ENCODE results near the gene VIPR1. TPM values are rescaled to one million over a fixed set of nuclear protein-coding genes. Genes with fewer than 3 reads are reported as not detected.
"Not testable (repeated sequence)": the region's sequence is repeated elsewhere in the genome, so short reads cannot be mapped to it uniquely, and the experiment has no call there.

The VIPR1 gene
- total and polyA plus RNA-seq, 2 donors (not counting 1 experiment from before 2014, with no cell fraction given), result 0.11 TPM; not detected in 1

GRCh38 chr3:42552830-42553229, 50.4 kb downstream of the VIPR1 start:
- no peaks in the 10 kb centered on the region for H4K20me1 ChIP-seq (ENCODE audit: control insufficient read depth, extremely low read depth, insufficient read depth, low read length)
- TF ChIP-seq EZH2 (IDR thresholded peaks at IDR 0.05; ENCODE audit: low read length, missing control alignments), result no peak
- no peak for TF ChIP-seq CTCF (conservative IDR thresholded peaks at IDR 0.05 in 1 of 2, IDR thresholded peaks at IDR 0.05 in 1 of 2; ENCODE audit: low read depth in 1 of 2, low read length in 2 of 2)
- H3K79me2 ChIP-seq (ENCODE audit: control insufficient read depth, insufficient read depth, low read length), result no peaks in the 10 kb centered on the region
- H3K4me3 ChIP-seq (replicated peaks in 1 of 4; ENCODE audit: control extremely low read depth in 1 of 4, insufficient read depth in 1 of 4, low read depth in 3 of 4, low read length in 4 of 4), result no peak overlapping the region
- no peak overlapping the region for H3K27ac ChIP-seq (ENCODE audit: insufficient read depth, low read length)
- H3K4me2 ChIP-seq (ENCODE audit: extremely low read depth, insufficient read depth, low read length), result no peak overlapping the region
- DNase-seq (ENCODE audit: low read depth in 2 of 2), result no peak
- no peaks in the 10 kb centered on the region for H3K9me3 ChIP-seq (ENCODE audit: control insufficient read depth, insufficient read depth, low read depth, low read length)
- H3K27me3 ChIP-seq (ENCODE audit: control insufficient read depth, insufficient read depth, low read length), result no peaks in the 10 kb centered on the region
- H3K4me1 ChIP-seq (ENCODE audit: control insufficient read depth, extremely low read depth, insufficient read depth, low read length), result no peaks in the 10 kb centered on the region
- peaks cover 6% of the 10 kb centered on the region for H3K36me3 ChIP-seq (ENCODE audit: control insufficient read depth, insufficient read depth, low read length)
- H2AFZ ChIP-seq (ENCODE audit: low read length), result no peak overlapping the region
- H3K9ac ChIP-seq (ENCODE audit: insufficient read depth, low read length), result no peak overlapping the region

- Histone ChIP-seq H3K4me1 (ENCODE audit: control insufficient read depth, extremely low read depth, insufficient read depth, low read length) (no peaks in the 10 kb centered on the region), H4K20me1 (ENCODE audit: control insufficient read depth, extremely low read depth, insufficient read depth, low read length) (no peaks in the 10 kb centered on the region), H3K36me3 (ENCODE audit: control insufficient read depth, insufficient read depth, low read length) (peaks cover 8% of the 10 kb centered on the region), H3K27me3 (ENCODE audit: control insufficient read depth, insufficient read depth, low read length) (no peaks in the 10 kb centered on the region), H3K9ac (ENCODE audit: insufficient read depth, low read length) (no peak overlapping the region), H3K79me2 (ENCODE audit: control insufficient read depth, insufficient read depth, low read length) (no peaks in the 10 kb centered on the region), H3K4me2 (ENCODE audit: extremely low read depth, insufficient read depth, low read length) (no peak overlapping the region), H3K4me3 (replicated peaks in 1 of 4; ENCODE audit: control extremely low read depth in 1 of 4, insufficient read depth in 1 of 4, low read depth in 3 of 4, low read length in 4 of 4) (no peak overlapping the region), H3K9me3 (ENCODE audit: control insufficient read depth, insufficient read depth, low read depth, low read length) (no peaks in the 10 kb centered on the region), H2AFZ (ENCODE audit: low read length) (no peak overlapping the region), H3K27ac (ENCODE audit: insufficient read depth, low read length) (no peak overlapping the region)
- TF ChIP-seq CTCF (conservative IDR thresholded peaks at IDR 0.05 in 1 of 2, IDR thresholded peaks at IDR 0.05 in 1 of 2; ENCODE audit: low read depth in 1 of 2, low read length in 2 of 2), result no peak
- TF ChIP-seq EZH2 (IDR thresholded peaks at IDR 0.05; ENCODE audit: low read length, missing control alignments), result no peak
- DNase-seq (ENCODE audit: low read depth in 2 of 2), result no peak
Measured at GRCh38 chr3:42556089-42556632, 53.7 kb downstream of the VIPR1 start.

GRCh38 chr3:42556817-42557216, 54.4 kb downstream of the VIPR1 start:
- not testable (repeated sequence) for H3K4me2 ChIP-seq (ENCODE audit: extremely low read depth, insufficient read depth, low read length); H3K27me3 ChIP-seq (ENCODE audit: control insufficient read depth, insufficient read depth, low read length); H3K9ac ChIP-seq (ENCODE audit: insufficient read depth, low read length); H2AFZ ChIP-seq (ENCODE audit: low read length); H3K4me3 ChIP-seq (replicated peaks in 1 of 4; ENCODE audit: control extremely low read depth in 1 of 4, insufficient read depth in 1 of 4, low read depth in 3 of 4, low read length in 4 of 4); H3K4me1 ChIP-seq (ENCODE audit: control insufficient read depth, extremely low read depth, insufficient read depth, low read length); H3K9me3 ChIP-seq (ENCODE audit: control insufficient read depth, insufficient read depth, low read depth, low read length); H3K36me3 ChIP-seq (ENCODE audit: control insufficient read depth, insufficient read depth, low read length); DNase-seq (ENCODE audit: low read depth in 2 of 2); H3K27ac ChIP-seq (ENCODE audit: insufficient read depth, low read length); H3K79me2 ChIP-seq (ENCODE audit: control insufficient read depth, insufficient read depth, low read length); H4K20me1 ChIP-seq (ENCODE audit: control insufficient read depth, extremely low read depth, insufficient read depth, low read length)
